ENCODE data around the gene CCDC82.

- no peak for TF ChIP-seq POLR2A (IDR thresholded peaks at IDR 0.05)
- TF ChIP-seq CTCF (IDR thresholded peaks at IDR 0.05), result no peak
- TF ChIP-seq POLR2AphosphoS5 (IDR thresholded peaks at IDR 0.05), result no peak
These were observed 24.2 kb downstream of the CCDC82 start for GRCh38 chr11:96365493-96365892.

All from prostate gland (tissue), 2 donors.